PC-9 (cell line): ENCODE results near the gene MLN. TPM values are rescaled to one million over a fixed set of nuclear protein-coding genes. Genes with fewer than 3 reads are reported as not detected.

Experiments used
- BruUV-seq: library from RNA; stranded (reverse); fragments of 400-500 nt; replicated peaks from 2 replicates; lab custom pipeline; 2021; lab: Mats Ljungman, UMichigan
- CTCF ChIA-PET: fragments of 300-600 bp; sonication (Branson Sonifier 250); formaldehyde crosslinking; loops from one replicate; lab custom pipeline; 2022; ENCODE audit warnings: antibody characterized with exemption; lab: Charles Lee
- POLR2A ChIA-PET: fragments of 300-600 bp; sonication (Branson Sonifier 250); formaldehyde crosslinking; loops from one replicate; lab custom pipeline; 2022; ENCODE audit warnings: antibody characterized with exemption; ENCODE audit not compliant: unreplicated experiment; lab: Charles Lee
- DNase-seq, 2 experiments: peaks; one replicate each; pipeline versions ENCODE4 v3.0.0 to v3.0.0-alpha.2; 2015 to 2022; ENCODE audit warnings: mixed read lengths in 1 of 2
- H2AFZ ChIP-seq: fragments of 200-600 bp; sonication (generic); 2 replicates; pipeline ENCODE4 v1.8.1; 2017; ENCODE audit warnings: antibody characterized with exemption
- H3F3A ChIP-seq: fragments of 200-600 bp; sonication (generic); 2 replicates; pipeline ENCODE4 v1.8.1; 2017; ENCODE audit warnings: antibody characterized with exemption, mild to moderate bottlenecking, low read depth; ENCODE audit not compliant: insufficient read depth
- H3K27ac ChIP-seq: fragments of 200-600 bp; sonication (generic); 2 replicates; pipeline ENCODE4 v1.6.1; 2016; ENCODE audit warnings: mixed run types
- H3K27me3 ChIP-seq: fragments of 200-600 bp; sonication (generic); 2 replicates; pipeline ENCODE4 v1.6.1; 2016; ENCODE audit warnings: low read depth, mixed run types; ENCODE audit not compliant: insufficient read depth
- H3K36me3 ChIP-seq: fragments of 200-600 bp; sonication (generic); 2 replicates; pipeline ENCODE4 v1.6.1; 2016; ENCODE audit warnings: low read depth, mixed run types
- H3K4me1 ChIP-seq: fragments of 200-600 bp; sonication (generic); replicated peaks from 2 replicates; pipeline ENCODE4 v1.6.1; 2016; ENCODE audit warnings: mixed run types; ENCODE audit not compliant: insufficient read depth
- H3K4me2 ChIP-seq: fragments of 200-600 bp; sonication (generic); 2 replicates; pipeline ENCODE4 v1.6.1; 2017; ENCODE audit warnings: mixed run types
- H3K4me3 ChIP-seq: fragments of 200-600 bp; sonication (generic); 2 replicates; pipeline ENCODE4 v1.6.1; 2016; ENCODE audit warnings: mixed run types
- H3K79me2 ChIP-seq: fragments of 200-600 bp; sonication (generic); 2 replicates; pipeline ENCODE4 v1.6.1; 2017; ENCODE audit warnings: low read depth, mixed run types
- H3K9me2 ChIP-seq: fragments of 200-600 bp; sonication (generic); 2 replicates; pipeline ENCODE4 v1.8.1; 2017; ENCODE audit warnings: mild to moderate bottlenecking; ENCODE audit not compliant: insufficient read depth
- H3K9me3 ChIP-seq: fragments of 200-600 bp; sonication (generic); 2 replicates; pipeline ENCODE4 v1.8.1; 2016; ENCODE audit warnings: low read depth; ENCODE audit not compliant: insufficient read depth
- H4K20me1 ChIP-seq: fragments of 200-600 bp; sonication (generic); 2 replicates; pipeline ENCODE4 v1.8.1; 2017; ENCODE audit not compliant: insufficient read depth
- EZH2 ChIP-seq: fragments of 200-600 bp; sonication (generic); IDR thresholded peaks from 2 replicates; pipeline ENCODE4 v1.8.0; 2017; ENCODE audit warnings: antibody characterized with exemption, low read depth
- intact Hi-C: fragments of 100-400 bp; cut with micrococcal nuclease; formaldehyde crosslinking; loops from one replicate; pipeline ENCODE4 v1.10.0; 2022; ENCODE audit not compliant: unreplicated experiment
- total RNA-seq: library from RNA; stranded (reverse); gene quantifications from 2 replicates; pipeline ENCODE4 v1.2.3, GENCODE V29; 2021
- TF ChIP-seq, protein P1 (sequence below): fragments of 200-600 bp; sonication (generic); conservative IDR thresholded peaks from 2 replicates; pipeline ENCODE4 v1.6.1; 2017; ENCODE audit warnings: mixed run types, antibody characterized with exemption, mild to moderate bottlenecking, moderate library complexity

The MLN gene
- total RNA-seq, 1 experiment from 2014 or later: not detected

DNA sequence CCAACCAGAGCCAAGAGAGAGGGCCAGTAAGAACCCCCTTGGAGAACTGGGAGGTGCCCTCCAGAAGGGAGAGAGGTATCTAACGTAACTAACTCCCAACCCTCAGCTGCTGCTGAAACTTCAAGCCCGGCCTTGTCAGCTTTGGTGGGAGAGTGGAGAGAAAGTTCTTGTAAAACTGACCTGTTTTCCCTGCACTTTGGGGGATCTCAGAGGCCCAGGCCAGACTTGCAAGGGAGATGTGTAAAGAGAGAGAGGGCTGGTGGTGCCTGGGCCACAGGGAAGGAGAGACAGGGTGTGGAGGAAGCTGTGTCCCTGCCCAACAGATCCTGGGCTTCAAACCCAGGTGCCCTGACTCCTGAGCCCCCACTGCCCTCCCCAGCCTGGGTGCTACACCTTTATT is 39.8 kb downstream of the MLN start:
- Histone ChIP-seq H3K9me2 (no peaks in the 10 kb centered on the region), H3K4me3 (no peak overlapping the region), H3K27me3 (no peaks in the 10 kb centered on the region), H3K36me3 (no peaks in the 10 kb centered on the region), H4K20me1 (no peaks in the 10 kb centered on the region), H3K27ac (no peak overlapping the region), H2AFZ (no peak overlapping the region), H3F3A (peaks cover 3% of the 10 kb centered on the region; the same call in 1 of the 2 replicates), H3K79me2 (no peaks in the 10 kb centered on the region), H3K9me3 (no peaks in the 10 kb centered on the region), H3K4me2 (no peak overlapping the region), H3K4me1 (peaks cover 6% of the 10 kb centered on the region)
- BruUV-seq: no TSS peak
- no peak for DNase-seq
- no peak for TF ChIP-seq EZH2
- TF ChIP-seq, protein P1, sequence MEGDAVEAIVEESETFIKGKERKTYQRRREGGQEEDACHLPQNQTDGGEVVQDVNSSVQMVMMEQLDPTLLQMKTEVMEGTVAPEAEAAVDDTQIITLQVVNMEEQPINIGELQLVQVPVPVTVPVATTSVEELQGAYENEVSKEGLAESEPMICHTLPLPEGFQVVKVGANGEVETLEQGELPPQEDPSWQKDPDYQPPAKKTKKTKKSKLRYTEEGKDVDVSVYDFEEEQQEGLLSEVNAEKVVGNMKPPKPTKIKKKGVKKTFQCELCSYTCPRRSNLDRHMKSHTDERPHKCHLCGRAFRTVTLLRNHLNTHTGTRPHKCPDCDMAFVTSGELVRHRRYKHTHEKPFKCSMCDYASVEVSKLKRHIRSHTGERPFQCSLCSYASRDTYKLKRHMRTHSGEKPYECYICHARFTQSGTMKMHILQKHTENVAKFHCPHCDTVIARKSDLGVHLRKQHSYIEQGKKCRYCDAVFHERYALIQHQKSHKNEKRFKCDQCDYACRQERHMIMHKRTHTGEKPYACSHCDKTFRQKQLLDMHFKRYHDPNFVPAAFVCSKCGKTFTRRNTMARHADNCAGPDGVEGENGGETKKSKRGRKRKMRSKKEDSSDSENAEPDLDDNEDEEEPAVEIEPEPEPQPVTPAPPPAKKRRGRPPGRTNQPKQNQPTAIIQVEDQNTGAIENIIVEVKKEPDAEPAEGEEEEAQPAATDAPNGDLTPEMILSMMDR: no peak
- CTCF ChIA-PET: no interaction called here
- POLR2A ChIA-PET: no interaction called here
- intact Hi-C loops: no loop called here

DNA sequence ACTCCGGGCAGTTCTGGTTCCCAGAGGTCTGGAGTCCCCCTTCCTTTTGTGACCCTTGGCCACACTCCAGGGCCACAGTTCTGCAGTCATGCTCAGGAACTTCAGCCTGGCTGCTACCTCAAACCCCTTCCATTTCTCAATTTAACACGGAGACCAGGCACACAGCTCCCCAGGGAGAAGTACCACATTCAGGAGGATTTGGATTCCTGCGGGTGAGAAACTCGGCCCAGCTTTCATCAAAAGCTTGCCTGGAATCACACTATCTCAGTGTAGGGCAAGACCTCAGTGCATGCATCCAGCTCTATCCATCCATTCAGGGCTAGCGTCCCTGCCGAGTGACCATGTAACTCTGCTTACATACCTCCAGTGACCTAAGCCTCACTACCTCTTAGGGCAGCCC is 40.3 kb downstream of the MLN start:
- CTCF ChIA-PET: no interaction called here
- H3K27me3 ChIP-seq: no peaks in the 10 kb centered on the region
- DNase-seq: no peak
- H3K4me3 ChIP-seq: no peak overlapping the region
- peaks cover 6% of the 10 kb centered on the region for H3K4me1 ChIP-seq
- POLR2A ChIA-PET: no interaction called here
- BruUV-seq: no TSS peak
- H3K9me3 ChIP-seq: no peaks in the 10 kb centered on the region
- no peaks in the 10 kb centered on the region for H3K36me3 ChIP-seq
- no peaks in the 10 kb centered on the region for H3K9me2 ChIP-seq
- peaks cover 8% of the 10 kb centered on the region; the same call in 1 of the 2 replicates for H3F3A ChIP-seq
- no peaks in the 10 kb centered on the region for H3K79me2 ChIP-seq
- H2AFZ ChIP-seq: no peak overlapping the region
- no peaks in the 10 kb centered on the region for H4K20me1 ChIP-seq
- no peak overlapping the region for H3K4me2 ChIP-seq
- H3K27ac ChIP-seq: no peak overlapping the region
- no peak for TF ChIP-seq EZH2
- TF ChIP-seq, protein P1: no peak
- intact Hi-C loops: no loop called here

DNA sequence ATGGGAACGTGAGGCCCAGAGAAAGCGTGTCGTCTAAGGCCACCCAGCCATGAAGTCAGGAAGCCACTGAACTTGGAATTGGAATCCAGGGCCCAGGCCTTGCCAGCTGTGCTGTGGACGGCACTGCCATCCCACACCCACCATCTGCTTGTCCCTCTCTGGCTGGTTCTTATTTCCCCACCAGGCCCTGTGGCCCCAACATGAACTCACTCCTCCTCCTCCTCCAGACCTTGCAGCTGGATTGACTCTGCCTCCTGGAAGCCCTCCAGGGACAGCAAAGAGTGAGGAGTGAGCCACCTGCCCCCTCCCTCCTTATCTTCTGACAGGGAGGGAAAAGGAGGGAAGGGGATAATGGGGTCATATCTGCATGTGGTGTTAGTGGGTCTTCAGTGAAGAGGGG is 41.1 kb downstream of the MLN start:
- H3K27me3 ChIP-seq: no peaks in the 10 kb centered on the region
- no peak overlapping the region for H3K27ac ChIP-seq
- H2AFZ ChIP-seq: no peak overlapping the region
- no TSS peak for BruUV-seq
- POLR2A ChIA-PET: no interaction called here
- peaks cover 8% of the 10 kb centered on the region for H3K4me1 ChIP-seq
- intact Hi-C loops: loop anchor here (1.0 kb wide), 3 partner anchors 18 to 172 kb away; partner anchors contain the start of gene UQCC2
- no peaks in the 10 kb centered on the region for H3K9me3 ChIP-seq
- no peak overlapping the region for H3K4me2 ChIP-seq
- peaks cover 9% of the 10 kb centered on the region; the same call in 1 of the 2 replicates for H3F3A ChIP-seq
- H3K4me3 ChIP-seq: no peak overlapping the region
- TF ChIP-seq, protein P1: no peak
- no peak for TF ChIP-seq EZH2
- no peak for DNase-seq
- H3K9me2 ChIP-seq: no peaks in the 10 kb centered on the region
- H4K20me1 ChIP-seq: no peaks in the 10 kb centered on the region
- CTCF ChIA-PET: interaction anchor here (1.1 to 1.6 kb wide), 4 partner anchors 12 to 61 kb away, joined by 3 to 12 read pairs (median 5); partner anchors contain the start of gene UQCC2
- H3K79me2 ChIP-seq: no peaks in the 10 kb centered on the region
- H3K36me3 ChIP-seq: no peaks in the 10 kb centered on the region
